ENCODE measurements around the gene CACNB4.

DNA sequence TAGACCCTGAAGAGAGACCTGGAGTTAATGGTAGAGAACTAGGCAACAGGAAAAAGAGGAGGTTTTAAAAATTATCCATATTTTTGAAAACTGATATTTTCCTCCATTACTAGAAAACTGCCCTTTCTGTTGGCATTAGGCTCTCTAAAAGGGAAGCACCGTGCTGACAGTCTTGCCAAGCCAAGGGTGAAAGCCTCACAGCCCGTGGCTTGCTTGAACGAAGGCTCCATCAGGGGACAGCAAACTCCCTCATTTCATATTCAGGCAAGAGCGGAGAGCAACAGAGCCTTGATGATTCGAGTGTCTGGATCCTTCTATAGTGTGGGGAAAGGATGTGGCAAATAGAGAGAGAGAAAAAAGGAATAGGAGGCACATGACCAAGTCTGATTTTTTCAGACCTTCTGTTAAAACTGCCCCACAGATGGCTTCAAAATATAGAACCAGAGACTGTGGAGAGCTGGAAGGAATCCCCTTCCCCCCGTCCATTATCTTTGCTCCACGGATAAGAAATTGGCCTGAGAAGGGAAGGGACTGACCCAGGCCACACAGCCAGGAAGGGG is 67.0 kb downstream of the CACNB4 start:
- TF ChIP-seq POLR2A (IDR thresholded peaks at IDR 0.05) = no peak
- TF ChIP-seq, protein P1, sequence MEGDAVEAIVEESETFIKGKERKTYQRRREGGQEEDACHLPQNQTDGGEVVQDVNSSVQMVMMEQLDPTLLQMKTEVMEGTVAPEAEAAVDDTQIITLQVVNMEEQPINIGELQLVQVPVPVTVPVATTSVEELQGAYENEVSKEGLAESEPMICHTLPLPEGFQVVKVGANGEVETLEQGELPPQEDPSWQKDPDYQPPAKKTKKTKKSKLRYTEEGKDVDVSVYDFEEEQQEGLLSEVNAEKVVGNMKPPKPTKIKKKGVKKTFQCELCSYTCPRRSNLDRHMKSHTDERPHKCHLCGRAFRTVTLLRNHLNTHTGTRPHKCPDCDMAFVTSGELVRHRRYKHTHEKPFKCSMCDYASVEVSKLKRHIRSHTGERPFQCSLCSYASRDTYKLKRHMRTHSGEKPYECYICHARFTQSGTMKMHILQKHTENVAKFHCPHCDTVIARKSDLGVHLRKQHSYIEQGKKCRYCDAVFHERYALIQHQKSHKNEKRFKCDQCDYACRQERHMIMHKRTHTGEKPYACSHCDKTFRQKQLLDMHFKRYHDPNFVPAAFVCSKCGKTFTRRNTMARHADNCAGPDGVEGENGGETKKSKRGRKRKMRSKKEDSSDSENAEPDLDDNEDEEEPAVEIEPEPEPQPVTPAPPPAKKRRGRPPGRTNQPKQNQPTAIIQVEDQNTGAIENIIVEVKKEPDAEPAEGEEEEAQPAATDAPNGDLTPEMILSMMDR (IDR thresholded peaks at IDR 0.05) = no peak

Measured in tibial nerve (tissue), 3 donors.